Prostate gland (tissue), 2 donors: ENCODE results near the gene MAMSTR.
"Not testable (repeated sequence)": the region's sequence is repeated elsewhere in the genome, so short reads cannot be mapped to it uniquely, and the experiment has no call there.

Experiments used
- POLR2A ChIP-seq: fragments of 450-650 bp; IDR thresholded peaks from one replicate; pipeline ENCODE4 v1.6.1; 2016; ENCODE audit warnings: antibody characterized with exemption, mild to moderate bottlenecking
- TF ChIP-seq, protein P1 (sequence below), 4 experiments: fragments of 200-600 bp in 2 of 4; fragments of 450-650 bp in 2 of 4; sonication (generic) in 2 of 4; IDR thresholded peaks; 1 replicate in 3 of 4; 2 replicates in 1 of 4; pipeline ENCODE4 v1.5.1; 2016 to 2019; ENCODE audit warnings: antibody characterized with exemption in 4 of 4, mild to moderate bottlenecking in 2 of 4, moderate library complexity in 2 of 4

GRCh38 chr19:48768171-48768753 is 48.7 kb upstream of the MAMSTR start:
- not testable (repeated sequence) for TF ChIP-seq POLR2A
- TF ChIP-seq, protein P1, sequence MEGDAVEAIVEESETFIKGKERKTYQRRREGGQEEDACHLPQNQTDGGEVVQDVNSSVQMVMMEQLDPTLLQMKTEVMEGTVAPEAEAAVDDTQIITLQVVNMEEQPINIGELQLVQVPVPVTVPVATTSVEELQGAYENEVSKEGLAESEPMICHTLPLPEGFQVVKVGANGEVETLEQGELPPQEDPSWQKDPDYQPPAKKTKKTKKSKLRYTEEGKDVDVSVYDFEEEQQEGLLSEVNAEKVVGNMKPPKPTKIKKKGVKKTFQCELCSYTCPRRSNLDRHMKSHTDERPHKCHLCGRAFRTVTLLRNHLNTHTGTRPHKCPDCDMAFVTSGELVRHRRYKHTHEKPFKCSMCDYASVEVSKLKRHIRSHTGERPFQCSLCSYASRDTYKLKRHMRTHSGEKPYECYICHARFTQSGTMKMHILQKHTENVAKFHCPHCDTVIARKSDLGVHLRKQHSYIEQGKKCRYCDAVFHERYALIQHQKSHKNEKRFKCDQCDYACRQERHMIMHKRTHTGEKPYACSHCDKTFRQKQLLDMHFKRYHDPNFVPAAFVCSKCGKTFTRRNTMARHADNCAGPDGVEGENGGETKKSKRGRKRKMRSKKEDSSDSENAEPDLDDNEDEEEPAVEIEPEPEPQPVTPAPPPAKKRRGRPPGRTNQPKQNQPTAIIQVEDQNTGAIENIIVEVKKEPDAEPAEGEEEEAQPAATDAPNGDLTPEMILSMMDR (IDR thresholded peaks at IDR 0.05): not testable (repeated sequence)
